ENCODE measurements around the gene CLIP1.

- no peak for TF ChIP-seq CTCF (IDR thresholded peaks at IDR 0.05)
- TF ChIP-seq POLR2A (IDR thresholded peaks at IDR 0.05) = no peak
Measured at GRCh38 chr12:122458105-122459035, 35.9 kb upstream of the CLIP1 start.
